Mesenchymal stem cell (in vitro differentiated cells and primary cell): Measurements from ENCODE around the gene SLC4A5.

ENCODE experiments used
- DNase-seq: peaks from one replicate; pipeline ENCODE4 v3.0.0-alpha.2; 2013
- H2AFZ ChIP-seq: one replicate; pipeline ENCODE4 v1.6.1; 2013; ENCODE audit warnings: low read depth, mild to moderate bottlenecking, control low read depth, inconsistent platforms, low read length, moderate library complexity
- H2AK5ac ChIP-seq: 2 replicates; pipeline ENCODE4 v1.6.1; 2013; ENCODE audit warnings: low read length, moderate library complexity, mild to moderate bottlenecking, inconsistent platforms; ENCODE audit not compliant: severe bottlenecking
- H2BK120ac ChIP-seq: one replicate; pipeline ENCODE4 v1.6.1; 2013; ENCODE audit warnings: low read depth, mild to moderate bottlenecking, inconsistent platforms, low read length, moderate library complexity
- H2BK12ac ChIP-seq, 2 experiments: one replicate each; pipeline ENCODE4 v1.6.1; 2013; ENCODE audit warnings: inconsistent platforms in 2 of 2, low read length in 2 of 2, mild to moderate bottlenecking in 2 of 2, moderate library complexity in 2 of 2, control low read depth in 1 of 2
- H2BK15ac ChIP-seq: one replicate; pipeline ENCODE4 v1.6.1; 2013; ENCODE audit warnings: mild to moderate bottlenecking, low read depth, inconsistent platforms; ENCODE audit not compliant: poor library complexity, severe bottlenecking
- H2BK5ac ChIP-seq: 2 replicates; pipeline ENCODE4 v1.6.1; 2013; ENCODE audit warnings: low read depth, mild to moderate bottlenecking, low read length, control low read depth, inconsistent platforms; ENCODE audit not compliant: poor library complexity, severe bottlenecking
- H3K14ac ChIP-seq, 2 experiments: one replicate each; pipeline ENCODE4 v1.6.1; 2013; ENCODE audit warnings: inconsistent platforms in 2 of 2, low read length in 2 of 2, control low read depth in 1 of 2, mild to moderate bottlenecking in 1 of 2, moderate library complexity in 1 of 2
- H3K18ac ChIP-seq, 2 experiments: one replicate each; pipeline ENCODE4 v1.6.1; 2013; ENCODE audit warnings: inconsistent platforms in 2 of 2, low read length in 2 of 2, control low read depth in 1 of 2, low read depth in 1 of 2, mild to moderate bottlenecking in 1 of 2
- H3K23ac ChIP-seq, 2 experiments: one replicate each; pipeline ENCODE4 v1.6.1; 2013; ENCODE audit warnings: inconsistent platforms in 2 of 2, low read length in 2 of 2, mild to moderate bottlenecking in 2 of 2, moderate library complexity in 2 of 2, control low read depth in 1 of 2
- H3K27ac ChIP-seq: 2 replicates; pipeline ENCODE4 v1.5.1; 2013; ENCODE audit warnings: mild to moderate bottlenecking, moderate library complexity, low read length, control low read depth, inconsistent platforms; ENCODE audit not compliant: poor library complexity, severe bottlenecking
- H3K27me3 ChIP-seq, 2 experiments: 2 replicates each; pipeline versions ENCODE4 v1.6.1 to v1.7.0; 2013; ENCODE audit warnings: low read length in 2 of 2, mild to moderate bottlenecking in 2 of 2, moderate library complexity in 2 of 2, control low read depth in 1 of 2, inconsistent platforms in 1 of 2; ENCODE audit not compliant: control insufficient read depth in 1 of 2, insufficient read depth in 1 of 2
- H3K36me3 ChIP-seq, 2 experiments: 2 replicates each; pipeline versions ENCODE4 v1.6.1 to v1.7.0; 2013; ENCODE audit warnings: low read length in 2 of 2, control low read depth in 1 of 2, inconsistent platforms in 1 of 2, low read depth in 1 of 2, mild to moderate bottlenecking in 1 of 2; ENCODE audit not compliant: insufficient read depth in 2 of 2, control insufficient read depth in 1 of 2
- H3K4ac ChIP-seq, 2 experiments: one replicate each; pipeline ENCODE4 v1.6.1; 2013; ENCODE audit warnings: inconsistent platforms in 2 of 2, low read length in 2 of 2, mild to moderate bottlenecking in 2 of 2, moderate library complexity in 2 of 2, control low read depth in 1 of 2, low read depth in 1 of 2
- H3K4me1 ChIP-seq: 2 replicates; pipeline ENCODE4 v1.6.1; 2013; ENCODE audit warnings: low read depth, low read length, control low read depth; ENCODE audit not compliant: control insufficient read depth, insufficient read depth
- H3K4me2 ChIP-seq: 2 replicates; pipeline ENCODE4 v1.6.1; 2013; ENCODE audit warnings: low read length, mild to moderate bottlenecking, inconsistent platforms; ENCODE audit not compliant: poor library complexity, severe bottlenecking
- H3K4me3 ChIP-seq, 2 experiments: 2 replicates each; pipeline versions ENCODE4 v1.5.1 to v1.7.0; 2013; ENCODE audit warnings: low read length in 2 of 2, mild to moderate bottlenecking in 2 of 2, control low read depth in 1 of 2, low read depth in 1 of 2; ENCODE audit not compliant: insufficient read depth in 1 of 2
- H3K79me1 ChIP-seq: replicated peaks from 2 replicates; pipeline ENCODE4 v1.6.1; 2013; ENCODE audit warnings: mild to moderate bottlenecking, control low read depth, low read length, inconsistent platforms; ENCODE audit not compliant: poor library complexity, severe bottlenecking
- H3K9ac ChIP-seq: 2 replicates; pipeline ENCODE4 v1.7.0; 2013; ENCODE audit warnings: mild to moderate bottlenecking, low read length, moderate library complexity
- H3K9me3 ChIP-seq: 2 replicates; pipeline ENCODE4 v1.7.0; 2013; ENCODE audit warnings: mild to moderate bottlenecking, low read length; ENCODE audit not compliant: control insufficient read depth
- H4K8ac ChIP-seq: one replicate; pipeline ENCODE4 v1.6.1; 2013; ENCODE audit warnings: inconsistent platforms, mild to moderate bottlenecking, low read length, moderate library complexity
- H4K91ac ChIP-seq: one replicate; pipeline ENCODE4 v1.6.1; 2013; ENCODE audit warnings: mild to moderate bottlenecking, low read length, inconsistent platforms
- WGBS: methylation state at CpG from one replicate; pipeline ENCODE4 v1.1.7; 2013; ENCODE audit warnings: mixed read lengths; 5-methylcytosine and 5-hydroxymethylcytosine counted together

The SLC4A5 gene

GRCh38 chr2:74372674-74373073 lies 29.5 kb upstream of the SLC4A5 start:
- Histone ChIP-seq H3K4me2 (no peak overlapping the region), H2BK5ac (no peak overlapping the region), H3K4ac (no peak overlapping the region), H3K4me1 (peaks cover 10% of the 10 kb centered on the region), H3K36me3 (peaks cover 66 to 76% of the 10 kb centered on the region in 2 experiments), H3K23ac (no peak overlapping the region), H4K91ac (no peak overlapping the region), H3K27me3 (no peaks in the 10 kb centered on the region), H3K79me1 (peaks cover 61% of the 10 kb centered on the region), H3K14ac (no peak overlapping the region), H2AK5ac (no peak overlapping the region), H3K9ac (peak overlapping the region; percentile 56), H2BK12ac (no peak overlapping the region), H3K27ac (no peak overlapping the region), H2BK15ac (no peak overlapping the region), H2AFZ (no peak overlapping the region), H2BK120ac (no peak overlapping the region), H3K18ac (no peak overlapping the region), H4K8ac (no peak overlapping the region), H3K9me3 (no peaks in the 10 kb centered on the region), H3K4me3 (peak overlapping the region in 1 of 2 experiments; percentile 75)
- no peak for DNase-seq
- WGBS = 90% methylated on average over 6 of the region's 6 CpGs

- Histone ChIP-seq H3K36me3 (peaks cover 72 to 76% of the 10 kb centered on the region in 2 experiments), H2BK15ac (no peak overlapping the region), H3K4me2 (no peak overlapping the region), H3K27ac (no peak overlapping the region), H3K4me3 (no peak overlapping the region), H3K4me1 (peaks cover 10% of the 10 kb centered on the region), H3K4ac (no peak overlapping the region), H4K8ac (no peak overlapping the region), H2AK5ac (no peak overlapping the region), H3K9ac (no peak overlapping the region), H3K18ac (no peak overlapping the region), H3K27me3 (no peaks in the 10 kb centered on the region), H3K79me1 (peaks cover 57% of the 10 kb centered on the region), H3K9me3 (no peaks in the 10 kb centered on the region), H3K23ac (no peak overlapping the region), H4K91ac (no peak overlapping the region), H2BK12ac (no peak overlapping the region), H2BK120ac (no peak overlapping the region), H3K14ac (no peak overlapping the region), H2AFZ (no peak overlapping the region), H2BK5ac (no peak overlapping the region)
- WGBS = 98% methylated on average over 9 of the region's 9 CpGs
- DNase-seq = no peak
These were observed 28.2 kb upstream of the SLC4A5 start for GRCh38 chr2:74371421-74371820.

- H2BK12ac ChIP-seq = no peak overlapping the region
- 100% methylated on average over 4 of the region's 7 CpGs for WGBS
These were observed 26.8 kb upstream of the SLC4A5 start for GRCh38 chr2:74369976-74370375.

GRCh38 chr2:74368499-74368898 lies 25.3 kb upstream of the SLC4A5 start:
- DNase-seq = no peak
- H2BK12ac ChIP-seq = no peak overlapping the region
- no peak overlapping the region for H3K4ac ChIP-seq
- WGBS = 98% methylated on average over 5 of the region's 5 CpGs
- no peak overlapping the region for H4K8ac ChIP-seq
- H3K27ac ChIP-seq = no peak overlapping the region
- H3K18ac ChIP-seq = no peak overlapping the region
- no peak overlapping the region for H3K4me2 ChIP-seq
- H2AK5ac ChIP-seq = no peak overlapping the region
- no peaks in the 10 kb centered on the region for H3K4me1 ChIP-seq
- H3K23ac ChIP-seq = no peak overlapping the region
- no peak overlapping the region for H2BK15ac ChIP-seq
- no peak overlapping the region for H3K4me3 ChIP-seq
- H2AFZ ChIP-seq = no peak overlapping the region
- no peak overlapping the region for H4K91ac ChIP-seq
- no peak overlapping the region for H3K9ac ChIP-seq
- no peak overlapping the region for H3K14ac ChIP-seq
- H2BK5ac ChIP-seq = no peak overlapping the region
- no peaks in the 10 kb centered on the region for H3K9me3 ChIP-seq
- no peaks in the 10 kb centered on the region for H3K27me3 ChIP-seq
- peaks cover 80 to 90% of the 10 kb centered on the region in 2 experiments for H3K36me3 ChIP-seq
- H3K79me1 ChIP-seq = peaks cover 33% of the 10 kb centered on the region
- no peak overlapping the region for H2BK120ac ChIP-seq

More at GRCh38 chr2:74369976-74370375, 26.8 kb upstream of the SLC4A5 start:
- no peak overlapping the region for H2AFZ ChIP-seq
- peaks cover 73 to 76% of the 10 kb centered on the region in 2 experiments for H3K36me3 ChIP-seq
- H2AK5ac ChIP-seq = no peak overlapping the region
- H3K4me3 ChIP-seq = no peak overlapping the region
- no peak overlapping the region for H2BK15ac ChIP-seq
- no peak overlapping the region for H3K14ac ChIP-seq
- no peak for DNase-seq
- H3K79me1 ChIP-seq = peaks cover 43% of the 10 kb centered on the region
- no peak overlapping the region for H3K4me2 ChIP-seq
- H2BK120ac ChIP-seq = no peak overlapping the region
- no peak overlapping the region for H4K8ac ChIP-seq
- no peak overlapping the region for H3K18ac ChIP-seq
- no peaks in the 10 kb centered on the region for H3K27me3 ChIP-seq
- H3K9ac ChIP-seq = no peak overlapping the region
- H3K23ac ChIP-seq = no peak overlapping the region
- H3K9me3 ChIP-seq = no peaks in the 10 kb centered on the region
- H3K4me1 ChIP-seq = peaks cover 10% of the 10 kb centered on the region
- H4K91ac ChIP-seq = no peak overlapping the region
- no peak overlapping the region for H2BK5ac ChIP-seq
- H3K4ac ChIP-seq = no peak overlapping the region
- no peak overlapping the region for H3K27ac ChIP-seq
